B cell (primary cell): ENCODE results near the gene DGCR2. TPM values are rescaled to one million over a fixed set of nuclear protein-coding genes. Genes with fewer than 3 reads are reported as not detected.

Source experiments
- ATAC-seq: fragments of 200-7000 bp; cut with Tn5 transposase; one replicate; pipeline ENCODE4 v1.10.0; 2021; ENCODE audit warnings: low read depth, mild to moderate bottlenecking, moderate number of reproducible peaks, moderate library complexity
- CTCF ChIA-PET: fragments of 350-600 bp; sonication (Branson Sonifier 250); formaldehyde crosslinking; loops from one replicate; lab custom pipeline; 2021; ENCODE audit warnings: antibody characterized with exemption, inconsistent platforms; lab: Charles Lee
- POLR2A ChIA-PET: fragments of 350-600 bp; sonication (Branson Sonifier 250); formaldehyde crosslinking; loops from one replicate; lab custom pipeline; 2021; ENCODE audit warnings: antibody characterized with exemption; lab: Charles Lee
- DNase-seq: peaks from one replicate; pipeline ENCODE4 v3.0.0; 2013
- H2AFZ ChIP-seq: 2 replicates; pipeline ENCODE4 v1.6.1; 2012; ENCODE audit warnings: mild to moderate bottlenecking, low read depth, low read length; ENCODE audit not compliant: insufficient read depth, poor library complexity, severe bottlenecking
- H3K27ac ChIP-seq, 2 donors: 1 replicate in 1 of 2; 2 replicates in 1 of 2; pipeline ENCODE4 v1.5.1; 2012 to 2013; ENCODE audit warnings: low read length in 2 of 2, mild to moderate bottlenecking in 2 of 2, moderate library complexity in 1 of 2
- H3K27me3 ChIP-seq, 4 experiments: fragments of 200-600 bp in 1 of 4; sonication (generic) in 1 of 4; replicated peaks in 1 of 4; 1 replicate in 2 of 4; 2 replicates in 2 of 4; pipeline versions ENCODE4 v1.6.1 to v1.7.0; 2013 to 2016; ENCODE audit warnings: low read length in 3 of 4, mild to moderate bottlenecking in 2 of 4, mixed read lengths in 1 of 4, moderate library complexity in 1 of 4; ENCODE audit not compliant: insufficient read depth in 4 of 4, control insufficient read depth in 3 of 4; ENCODE audit errors: control extremely low read depth in 1 of 4
- H3K36me3 ChIP-seq, 2 experiments: replicated peaks in 1 of 2; 1 replicate in 1 of 2; 2 replicates in 1 of 2; pipeline versions ENCODE4 v1.6.1 to v1.7.1; 2013; ENCODE audit warnings: low read length in 1 of 2; ENCODE audit not compliant: insufficient read depth in 2 of 2, control insufficient read depth in 1 of 2; ENCODE audit errors: control extremely low read depth in 1 of 2, extremely low read depth in 1 of 2
- H3K4me1 ChIP-seq, 2 donors: fragments of 200-600 bp in 1 of 2; sonication (generic) in 1 of 2; 1 replicate in 1 of 2; 2 replicates in 1 of 2; pipeline versions ENCODE4 v1.5.1 to v1.6.1; 2013 to 2017; ENCODE audit warnings: low read length in 2 of 2; ENCODE audit not compliant: control insufficient read depth in 2 of 2, insufficient read depth in 2 of 2
- H3K4me2 ChIP-seq: replicated peaks from 2 replicates; pipeline ENCODE3; 2012; ENCODE audit warnings: mild to moderate bottlenecking, low read depth, low read length; ENCODE audit not compliant: poor library complexity, severe bottlenecking
- H3K4me3 ChIP-seq, 5 experiments: fragments of 200-600 bp in 1 of 5; sonication (generic) in 1 of 5; 1 replicate in 3 of 5; 2 replicates in 2 of 5; pipeline versions ENCODE4 v1.5.1 to v1.7.0; 2011 to 2016; ENCODE audit warnings: low read length in 4 of 5, mild to moderate bottlenecking in 4 of 5, low read depth in 2 of 5, control low read depth in 1 of 5, moderate library complexity in 1 of 5; ENCODE audit not compliant: insufficient read depth in 1 of 5; ENCODE audit errors: control extremely low read depth in 1 of 5, extremely low read depth in 1 of 5
- H3K79me2 ChIP-seq: fragments of 200-600 bp; sonication (generic); one replicate; pipeline ENCODE4 v1.6.0; 2016; ENCODE audit warnings: low read length; ENCODE audit not compliant: control insufficient read depth, insufficient read depth
- H3K9ac ChIP-seq: fragments of 200-600 bp; sonication (generic); 2 replicates; pipeline ENCODE4 v1.6.1; 2017; ENCODE audit warnings: mild to moderate bottlenecking, low read length, moderate library complexity
- H3K9me3 ChIP-seq, 3 donors: one replicate each; pipeline versions ENCODE4 v1.6.1 to v1.7.1; 2013; ENCODE audit warnings: low read length in 2 of 3; ENCODE audit not compliant: control insufficient read depth in 2 of 3, insufficient read depth in 1 of 3; ENCODE audit errors: control extremely low read depth in 1 of 3
- H4K20me1 ChIP-seq: 2 replicates; pipeline ENCODE4 v1.6.0; 2012; ENCODE audit warnings: mild to moderate bottlenecking, low read length; ENCODE audit not compliant: insufficient read depth, control insufficient read depth, poor library complexity, severe bottlenecking
- H3K27ac Mint-ChIP-seq: one replicate; pipeline ENCODE4 v1.8.0; 2021; ENCODE audit warnings: mixed read lengths
- H3K27me3 Mint-ChIP-seq: one replicate; pipeline ENCODE4 v1.8.0; 2021; ENCODE audit warnings: mixed read lengths
- H3K4me1 Mint-ChIP-seq: one replicate; pipeline ENCODE4 v1.8.0; 2021; ENCODE audit warnings: mixed read lengths
- H3K4me3 Mint-ChIP-seq: one replicate; pipeline ENCODE4 v1.8.0; 2021; ENCODE audit warnings: mixed read lengths
- H3K9me3 Mint-ChIP-seq: one replicate; pipeline ENCODE4 v1.8.0; 2022; ENCODE audit warnings: mixed read lengths; ENCODE audit not compliant: insufficient read depth
- CTCF ChIP-seq: fragments of 200-600 bp; IDR thresholded peaks from one replicate; pipeline ENCODE4 v1.8.0; 2022; ENCODE audit warnings: antibody characterized with exemption, mild to moderate bottlenecking
- EZH2 ChIP-seq: IDR thresholded peaks from 2 replicates; pipeline ENCODE4 v1.6.1; 2012; ENCODE audit warnings: borderline replicate concordance, low read depth, mild to moderate bottlenecking, moderate library complexity, low read length; ENCODE audit not compliant: insufficient read depth, poor library complexity, severe bottlenecking
- WGBS: methylation state at CpG from one replicate; pipeline ENCODE4 v1.1.5; 2013; ENCODE audit warnings: missing lambda C conversion rate; ENCODE audit not compliant: insufficient coverage; 5-methylcytosine and 5-hydroxymethylcytosine counted together
- intact Hi-C: fragments of 100-400 bp; cut with micrococcal nuclease; formaldehyde crosslinking; loops from one replicate; pipeline ENCODE4 v1.10.0; 2022
- polyA plus RNA-seq: library from polyadenylated mRNA; depleted of rRNA; stranded (reverse); fragments of >200 nt; gene quantifications from 2 replicates; pipeline ENCODE4 v1.2.3, GENCODE V29; 2012
- total RNA-seq, 2 donors: library from RNA; stranded (reverse); fragments of 120-200 nt in 1 of 2; gene quantifications; 1 replicate in 1 of 2; 2 replicates in 1 of 2; pipeline versions ENCODE4 v1.2.3 to v1.2.4, GENCODE V29; 2013 to 2022

The DGCR2 gene
- total and polyA plus RNA-seq, 2 donors (not counting 1 experiment from before 2014, with no cell fraction given) = 28.8 to 49.5 TPM

- Histone ChIP-seq H3K9ac (no peak overlapping the region), H4K20me1 (peaks cover 77% of the 10 kb centered on the region), H3K4me2 (no peak overlapping the region), H3K79me2 (peaks cover 59% of the 10 kb centered on the region), H3K9me3 (no peaks in the 10 kb centered on the region), H3K36me3 (peaks cover 3 to 65% of the 10 kb centered on the region in 2 experiments), H3K4me3 (no peak overlapping the region), H3K4me1 (peaks cover 10% of the 10 kb centered on the region in 2 donors), H3K27me3 (no peaks in the 10 kb centered on the region), H3K27ac (no peak overlapping the region), H2AFZ (no peak overlapping the region)
- no peaks in the 10 kb centered on the region for H3K9me3 Mint-ChIP-seq
- peaks cover 12% of the 10 kb centered on the region for H3K4me1 Mint-ChIP-seq
- H3K4me3 Mint-ChIP-seq = no peak overlapping the region
- WGBS = no CpG with 5 or more reads among the region's 3 CpGs
- CTCF ChIA-PET = interaction anchor here (0.9 kb wide), 1 partner anchor 13 kb away, joined by 3 read pairs; no protein-coding TSS in a partner anchor
- TF ChIP-seq EZH2 = no peak
- TF ChIP-seq CTCF = no peak
- POLR2A ChIA-PET = no interaction called here
- H3K27me3 Mint-ChIP-seq = no peaks in the 10 kb centered on the region
- H3K27ac Mint-ChIP-seq = no peak overlapping the region
- ATAC-seq = no peak
- DNase-seq = no peak
- intact Hi-C loops = no loop called here
These were observed 52.8 kb downstream of the DGCR2 start for GRCh38 chr22:19069451-19069850.

DNA sequence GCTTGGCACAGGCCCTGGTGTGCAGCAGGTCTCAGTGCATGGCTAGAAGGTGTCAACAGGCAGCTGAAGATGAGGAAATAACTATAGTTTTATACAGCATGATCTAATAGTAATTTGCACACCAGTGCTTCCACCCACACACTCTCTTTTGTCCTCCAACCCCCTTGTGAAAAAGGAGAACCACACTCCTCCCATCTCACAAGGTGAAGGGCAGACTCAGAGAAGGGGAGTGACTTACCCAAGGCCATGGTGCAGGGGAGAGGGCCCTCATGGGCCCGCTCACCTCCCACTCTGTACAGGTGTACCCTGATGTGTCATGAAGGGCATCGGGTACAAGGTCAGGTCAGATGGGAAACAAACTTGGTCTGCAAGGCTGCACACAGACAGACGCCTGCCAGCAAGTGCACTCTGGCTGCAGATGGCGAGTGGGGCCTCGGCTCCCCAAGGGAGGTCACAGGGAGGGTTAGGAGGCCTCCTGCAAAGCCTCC lies 53.4 kb downstream of the DGCR2 start:
- Histone ChIP-seq H3K27me3 (no peaks in the 10 kb centered on the region), H3K9me3 (no peaks in the 10 kb centered on the region), H4K20me1 (peaks cover 79% of the 10 kb centered on the region), H3K36me3 (peaks cover 3 to 71% of the 10 kb centered on the region in 2 experiments), H3K4me3 (no peak overlapping the region), H3K27ac (peak overlapping the region in 1 of 2 donors; percentile 6), H3K9ac (no peak overlapping the region), H3K4me1 (peaks cover 10% of the 10 kb centered on the region in 2 donors), H2AFZ (no peak overlapping the region), H3K79me2 (peaks cover 59% of the 10 kb centered on the region), H3K4me2 (peak overlapping the region; percentile 4)
- Mint-ChIP-seq H3K9me3 (no peaks in the 10 kb centered on the region), H3K27me3 (no peaks in the 10 kb centered on the region), H3K4me1 (peaks cover 12% of the 10 kb centered on the region), H3K4me3 (no peak overlapping the region), H3K27ac (peak overlapping the region; percentile 61)
- no peak for TF ChIP-seq CTCF
- no peak for TF ChIP-seq EZH2
- DNase-seq (peak; percentile 21), ATAC-seq (peak; percentile 53)
- WGBS = 28% methylated on average over 5 of the region's 5 CpGs
- intact Hi-C loops = no loop called here
- ChIA-PET POLR2A (no interaction called here), CTCF (no interaction called here)
